HAP-1 (cell line): ENCODE results near the gene TMEM108.

ENCODE experiments used
- DNase-seq, 2 experiments: peaks; one replicate each; pipeline ENCODE4 v3.0.0-alpha.2; 2016 to 2020; ENCODE audit warnings: low spot score in 2 of 2
- H3K27me3 ChIP-seq: fragments of 250-450 bp; sonication (Bioruptor Pico); 2 replicates; pipeline ENCODE4 v1.5.1; 2020; ENCODE audit warnings: low read depth, mild to moderate bottlenecking, moderate library complexity
- H3K36me3 ChIP-seq: fragments of 250-450 bp; sonication (Bioruptor Pico); replicated peaks from 2 replicates; pipeline ENCODE4 v1.5.1; 2020; ENCODE audit warnings: mild to moderate bottlenecking
- H3K4me1 ChIP-seq: fragments of 250-450 bp; sonication (Bioruptor Pico); 2 replicates; pipeline ENCODE4 v1.5.1; 2020; ENCODE audit warnings: mild to moderate bottlenecking
- H3K4me3 ChIP-seq: fragments of 250-450 bp; sonication (Bioruptor Pico); 2 replicates; pipeline ENCODE4 v1.5.1; 2020; ENCODE audit warnings: mild to moderate bottlenecking, moderate library complexity
- H3K9me3 ChIP-seq: fragments of 250-450 bp; sonication (Bioruptor Pico); 2 replicates; pipeline ENCODE4 v1.5.1; 2020; ENCODE audit warnings: mild to moderate bottlenecking, moderate library complexity
- in situ Hi-C: fragments of 300-500 bp; cut with MboI; formaldehyde crosslinking; loops from 3 replicates; pipeline ENCODE4 v1.14.3; 2020; ENCODE audit warnings: low sequenced_read_pairs, inconsistent platforms, mixed read lengths

Gene TMEM108

GRCh38 chr3:133169331-133170068, 131.3 kb downstream of the TMEM108 start:
- Histone ChIP-seq H3K4me1 (no peaks in the 10 kb centered on the region), H3K4me3 (no peak overlapping the region), H3K27me3 (no peaks in the 10 kb centered on the region; the same call in none of the 2 replicates), H3K36me3 (no peaks in the 10 kb centered on the region), H3K9me3 (no peaks in the 10 kb centered on the region)
- in situ Hi-C loops, result no loop called here
- DNase-seq, result no peak

GRCh38 chr3:133171831-133172230, 133.6 kb downstream of the TMEM108 start:
- Histone ChIP-seq H3K4me3 (no peak overlapping the region), H3K27me3 (no peaks in the 10 kb centered on the region; the same call in none of the 2 replicates), H3K4me1 (no peaks in the 10 kb centered on the region), H3K36me3 (no peaks in the 10 kb centered on the region), H3K9me3 (no peaks in the 10 kb centered on the region)
- in situ Hi-C loops, result no loop called here
- DNase-seq, result no peak

- Histone ChIP-seq H3K9me3 (no peaks in the 10 kb centered on the region), H3K4me1 (no peaks in the 10 kb centered on the region), H3K4me3 (no peak overlapping the region), H3K27me3 (no peaks in the 10 kb centered on the region), H3K36me3 (no peaks in the 10 kb centered on the region)
- in situ Hi-C loops, result no loop called here
- DNase-seq, result no peak
Observed at GRCh38 chr3:133181392-133182150, 143.4 kb downstream of the TMEM108 start.

GRCh38 chr3:133187870-133188379, 149.7 kb downstream of the TMEM108 start:
- H3K9me3 ChIP-seq, result no peaks in the 10 kb centered on the region
- no peak overlapping the region for H3K4me3 ChIP-seq
- DNase-seq, result no peak
- no peaks in the 10 kb centered on the region for H3K4me1 ChIP-seq
- H3K27me3 ChIP-seq, result no peaks in the 10 kb centered on the region
- no peaks in the 10 kb centered on the region for H3K36me3 ChIP-seq
- in situ Hi-C loops, result no loop called here

DNA sequence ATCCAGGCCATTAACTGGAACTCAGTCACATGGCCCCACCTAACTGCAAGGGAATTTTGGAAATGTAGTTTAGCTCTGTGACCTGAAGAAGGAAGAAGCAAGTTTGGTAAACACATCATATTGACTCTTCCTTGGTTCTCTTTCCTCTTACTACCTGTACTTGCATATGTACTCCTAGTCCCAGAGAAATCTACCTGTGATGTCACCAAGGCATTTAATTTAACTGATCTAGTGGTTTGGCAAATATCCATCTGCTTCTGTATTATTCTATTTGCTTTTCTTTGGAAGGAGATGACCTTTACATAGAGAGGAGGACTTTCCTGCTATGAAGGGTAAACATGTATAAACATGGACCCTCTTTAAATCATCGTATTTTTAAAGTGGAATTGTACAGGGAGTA, 150.8 kb downstream of the TMEM108 start:
- Histone ChIP-seq H3K36me3 (no peaks in the 10 kb centered on the region), H3K4me1 (no peaks in the 10 kb centered on the region), H3K27me3 (no peaks in the 10 kb centered on the region), H3K4me3 (no peak overlapping the region), H3K9me3 (no peaks in the 10 kb centered on the region)
- DNase-seq, result no peak
- in situ Hi-C loops, result no loop called here

DNA sequence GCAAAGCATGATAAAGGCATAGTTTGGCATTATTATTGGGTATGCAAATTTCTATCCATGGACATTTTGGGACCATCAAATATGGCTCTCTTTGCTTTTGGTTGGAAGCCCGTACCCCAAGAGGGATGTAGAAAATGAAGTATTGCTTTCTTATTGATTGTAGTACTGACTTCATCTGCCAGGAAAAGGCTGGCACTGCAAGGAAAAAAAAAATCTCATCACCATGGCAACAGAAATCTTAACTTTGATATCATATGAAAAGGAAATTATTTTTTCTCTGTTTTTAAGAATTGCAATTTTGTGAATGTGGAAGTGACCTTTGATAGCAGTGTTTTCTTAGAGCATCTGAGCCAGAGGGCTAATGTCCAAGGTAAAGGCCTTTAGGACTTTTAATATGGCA, 151.7 kb downstream of the TMEM108 start:
- H3K9me3 ChIP-seq, result no peaks in the 10 kb centered on the region
- in situ Hi-C loops, result no loop called here

GRCh38 chr3:133191818-133192217, 153.6 kb downstream of the TMEM108 start:
- Histone ChIP-seq H3K36me3 (no peaks in the 10 kb centered on the region), H3K4me1 (no peaks in the 10 kb centered on the region), H3K27me3 (no peaks in the 10 kb centered on the region), H3K9me3 (no peaks in the 10 kb centered on the region), H3K4me3 (no peak overlapping the region)
- DNase-seq, result no peak
- in situ Hi-C loops, result no loop called here

More for the DNA sequence above, 151.7 kb downstream of the TMEM108 start:
- Histone ChIP-seq H3K4me3 (no peak overlapping the region), H3K27me3 (no peaks in the 10 kb centered on the region), H3K36me3 (no peaks in the 10 kb centered on the region), H3K4me1 (no peaks in the 10 kb centered on the region)
- DNase-seq, result no peak

- in situ Hi-C loops, result no loop called here
Observed at GRCh38 chr3:133192363-133192945, 154.3 kb downstream of the TMEM108 start.

DNA sequence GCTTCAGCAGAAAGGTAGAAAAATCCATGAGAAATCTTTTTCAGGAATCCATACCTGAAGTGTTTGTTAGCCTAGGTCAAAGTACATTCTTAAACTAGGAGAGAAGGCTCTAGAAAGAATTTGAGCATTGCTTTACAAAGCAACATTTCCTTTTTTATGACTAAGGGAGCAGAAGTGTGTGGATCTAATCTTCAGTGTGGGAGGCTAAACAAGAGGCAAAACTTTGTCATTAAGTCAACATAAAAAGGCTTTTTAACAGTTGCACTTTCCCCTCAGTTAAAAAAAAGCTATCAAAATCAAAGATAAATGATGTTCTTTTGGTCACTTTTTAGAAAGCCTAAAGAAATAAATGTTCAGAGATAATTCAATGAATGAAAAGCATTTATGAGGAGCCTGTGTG, 154.8 kb downstream of the TMEM108 start:
- no peak for DNase-seq
- H3K9me3 ChIP-seq, result no peaks in the 10 kb centered on the region
- no peak overlapping the region for H3K4me3 ChIP-seq
- H3K36me3 ChIP-seq, result no peaks in the 10 kb centered on the region
- H3K4me1 ChIP-seq, result no peaks in the 10 kb centered on the region
- no peaks in the 10 kb centered on the region for H3K27me3 ChIP-seq
- in situ Hi-C loops, result no loop called here

More at GRCh38 chr3:133192363-133192945, 154.3 kb downstream of the TMEM108 start:
- H3K4me3 ChIP-seq, result no peak overlapping the region
- no peaks in the 10 kb centered on the region for H3K27me3 ChIP-seq
- H3K9me3 ChIP-seq, result no peaks in the 10 kb centered on the region
- H3K4me1 ChIP-seq, result no peaks in the 10 kb centered on the region
- DNase-seq, result no peak
- H3K36me3 ChIP-seq, result no peaks in the 10 kb centered on the region

DNA sequence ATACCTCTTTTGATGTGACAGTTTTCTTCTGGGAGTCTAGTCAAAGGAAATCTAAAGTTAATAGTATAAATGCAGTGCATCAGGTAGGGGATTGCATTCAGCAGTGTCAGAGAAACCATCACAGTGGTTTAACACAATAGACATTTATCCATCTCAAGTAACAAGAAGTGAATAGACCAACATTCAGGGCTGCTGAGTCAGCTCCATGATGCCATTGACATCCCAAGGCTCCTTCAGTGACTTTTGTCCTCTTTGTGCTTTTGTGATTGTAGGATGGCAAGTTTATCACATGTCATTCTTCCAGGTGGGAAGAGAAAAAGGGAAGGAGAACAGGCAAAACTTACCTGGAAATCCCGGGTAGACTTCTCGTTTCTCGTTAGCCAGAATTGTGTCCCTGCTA, 158.3 kb downstream of the TMEM108 start:
- no peaks in the 10 kb centered on the region for H3K9me3 ChIP-seq
- H3K27me3 ChIP-seq, result no peaks in the 10 kb centered on the region
- H3K36me3 ChIP-seq, result no peaks in the 10 kb centered on the region
- no peaks in the 10 kb centered on the region for H3K4me1 ChIP-seq
- no peak overlapping the region for H3K4me3 ChIP-seq
- DNase-seq, result no peak
- in situ Hi-C loops, result no loop called here

DNA sequence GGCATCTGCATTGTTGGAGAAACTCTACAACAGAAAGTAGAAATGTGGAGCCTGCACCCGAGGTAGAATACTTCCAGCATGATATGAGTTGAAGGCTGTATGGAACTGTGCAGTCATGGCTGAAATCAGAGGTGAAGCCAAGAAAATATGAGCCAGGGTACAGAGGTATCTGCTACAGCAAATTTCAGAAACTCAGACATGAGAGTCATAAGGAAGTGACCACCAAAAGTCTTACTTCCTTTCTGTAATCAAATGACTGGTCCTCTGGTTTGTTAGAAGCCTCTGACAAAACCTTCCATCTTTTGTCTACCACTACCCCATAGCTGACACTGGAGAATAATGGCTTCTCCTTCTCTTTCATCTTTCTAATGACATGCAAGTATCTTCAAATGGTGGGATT, 159.4 kb downstream of the TMEM108 start:
- Histone ChIP-seq H3K4me1 (no peaks in the 10 kb centered on the region), H3K36me3 (no peaks in the 10 kb centered on the region), H3K27me3 (no peaks in the 10 kb centered on the region), H3K9me3 (no peaks in the 10 kb centered on the region), H3K4me3 (no peak overlapping the region)
- no peak for DNase-seq
- in situ Hi-C loops, result no loop called here

- in situ Hi-C loops, result no loop called here
- Histone ChIP-seq H3K4me3 (no peak overlapping the region), H3K9me3 (no peaks in the 10 kb centered on the region), H3K27me3 (no peaks in the 10 kb centered on the region), H3K4me1 (no peaks in the 10 kb centered on the region), H3K36me3 (no peaks in the 10 kb centered on the region)
- no peak for DNase-seq
Observed at GRCh38 chr3:133206921-133207320, 168.7 kb downstream of the TMEM108 start.

GRCh38 chr3:133208184-133208583, 170.0 kb downstream of the TMEM108 start:
- H3K4me1 ChIP-seq, result no peaks in the 10 kb centered on the region

More at GRCh38 chr3:133208184-133208583, 170.0 kb downstream of the TMEM108 start:
- Histone ChIP-seq H3K9me3 (no peaks in the 10 kb centered on the region), H3K27me3 (no peaks in the 10 kb centered on the region), H3K4me3 (no peak overlapping the region), H3K36me3 (no peaks in the 10 kb centered on the region)
- DNase-seq, result no peak
- in situ Hi-C loops, result no loop called here
